GDM1 (cell line): ENCODE results near the gene ARHGAP8.
"Not testable (repeated sequence)": the region's sequence is repeated elsewhere in the genome, so short reads cannot be mapped to it uniquely, and the experiment has no call there.

Experiments
- DNase-seq: peaks from one replicate; lab custom pipeline; 2025; lab: John Stamatoyannopoulos, UW

Gene ARHGAP8

GRCh38 chr22:44773082-44773481 is 20.7 kb downstream of the ARHGAP8 start:
- DNase-seq: no peak

- DNase-seq: no peak
Measured at GRCh38 chr22:44775862-44776261, 23.5 kb downstream of the ARHGAP8 start.

GRCh38 chr22:44776605-44777363 is 24.4 kb downstream of the ARHGAP8 start:
- no peak for DNase-seq

GRCh38 chr22:44777364-44777755 is 25.0 kb downstream of the ARHGAP8 start:
- no peak for DNase-seq

GRCh38 chr22:44780876-44781449 is 28.6 kb downstream of the ARHGAP8 start:
- no peak for DNase-seq

- no peak for DNase-seq
Measured at GRCh38 chr22:44782363-44782963, 30.1 kb downstream of the ARHGAP8 start.

GRCh38 chr22:44783091-44783490 is 30.7 kb downstream of the ARHGAP8 start:
- no peak for DNase-seq

- no peak for DNase-seq
Measured at GRCh38 chr22:44783581-44783980, 31.2 kb downstream of the ARHGAP8 start.

GRCh38 chr22:44786136-44786535 is 33.8 kb downstream of the ARHGAP8 start:
- no peak for DNase-seq

GRCh38 chr22:44786610-44787009 is 34.2 kb downstream of the ARHGAP8 start:
- no peak for DNase-seq

- no peak for DNase-seq
Measured at GRCh38 chr22:44787832-44788231, 35.5 kb downstream of the ARHGAP8 start.

GRCh38 chr22:44793106-44793505 is 40.7 kb downstream of the ARHGAP8 start:
- no peak for DNase-seq

GRCh38 chr22:44793506-44794172 is 41.3 kb downstream of the ARHGAP8 start:
- no peak for DNase-seq

- no peak for DNase-seq
Measured at GRCh38 chr22:44795701-44796630, 43.6 kb downstream of the ARHGAP8 start.

- DNase-seq: no peak
Measured at GRCh38 chr22:44797181-44797725, 44.9 kb downstream of the ARHGAP8 start.

- no peak for DNase-seq
Measured at GRCh38 chr22:44799077-44799945, 46.9 kb downstream of the ARHGAP8 start.

GRCh38 chr22:44799946-44800634 is 47.7 kb downstream of the ARHGAP8 start:
- DNase-seq: not testable (repeated sequence)

- DNase-seq: no peak
Measured at GRCh38 chr22:44801476-44801875, 49.1 kb downstream of the ARHGAP8 start.

GRCh38 chr22:44802071-44802700 is 49.8 kb downstream of the ARHGAP8 start:
- DNase-seq: no peak
